ENCODE results near the gene CD19. TPM values are rescaled to one million over a fixed set of nuclear protein-coding genes. Genes with fewer than 3 reads are reported as not detected.
"Not testable (repeated sequence)": the region's sequence is repeated elsewhere in the genome, so short reads cannot be mapped to it uniquely, and the experiment has no call there.

Gene CD19
- total RNA-seq, 2 donors from 2014 or later: 0.12 TPM; not detected in 1

DNA sequence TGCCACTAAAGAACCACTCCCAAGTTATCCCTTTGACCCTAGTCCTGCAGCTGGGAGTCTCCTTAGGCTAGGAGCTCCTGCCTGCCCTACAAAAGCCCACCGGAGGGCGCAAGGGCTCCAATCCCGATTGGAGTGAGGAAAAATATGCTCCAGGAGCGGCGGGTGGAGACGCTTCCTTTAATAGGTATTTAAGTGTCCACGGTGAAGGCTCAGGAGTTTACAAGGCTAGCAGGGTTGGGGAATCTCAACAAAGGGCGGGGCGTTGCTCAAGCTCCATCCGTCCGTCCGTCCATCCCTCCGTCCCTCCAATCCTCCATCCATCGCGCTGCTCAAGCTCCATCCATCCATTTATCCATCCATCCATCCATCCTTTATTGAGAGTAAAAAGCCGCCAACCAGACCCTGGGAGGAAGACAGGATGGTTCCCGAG, 42.3 kb downstream of the CD19 start:
- peak; percentile 68 for DNase-seq
- peak; percentile 52 to 65 for ATAC-seq
- intact Hi-C loops (cut with DNase I): no loop called here

- ATAC-seq (peak; percentile 98 to 99), DNase-seq (peak; percentile 99)
- intact Hi-C loops (cut with DNase I): no loop called here
These were observed 42.8 kb downstream of the CD19 start, which contains the start of gene SPNS1 for GRCh38 chr16:28974437-28975157. Gene SPNS1 (plus strand): TSS chr16:28974778. CDS start chr16:28975152, 374 bp downstream.

GRCh38 chr16:28975158-28975599, 43.4 kb downstream of the CD19 start:
- DNase-seq (no peak), ATAC-seq (peak in 1 of 2 donors; percentile 13)
- intact Hi-C loops (cut with DNase I): no loop called here

DNA sequence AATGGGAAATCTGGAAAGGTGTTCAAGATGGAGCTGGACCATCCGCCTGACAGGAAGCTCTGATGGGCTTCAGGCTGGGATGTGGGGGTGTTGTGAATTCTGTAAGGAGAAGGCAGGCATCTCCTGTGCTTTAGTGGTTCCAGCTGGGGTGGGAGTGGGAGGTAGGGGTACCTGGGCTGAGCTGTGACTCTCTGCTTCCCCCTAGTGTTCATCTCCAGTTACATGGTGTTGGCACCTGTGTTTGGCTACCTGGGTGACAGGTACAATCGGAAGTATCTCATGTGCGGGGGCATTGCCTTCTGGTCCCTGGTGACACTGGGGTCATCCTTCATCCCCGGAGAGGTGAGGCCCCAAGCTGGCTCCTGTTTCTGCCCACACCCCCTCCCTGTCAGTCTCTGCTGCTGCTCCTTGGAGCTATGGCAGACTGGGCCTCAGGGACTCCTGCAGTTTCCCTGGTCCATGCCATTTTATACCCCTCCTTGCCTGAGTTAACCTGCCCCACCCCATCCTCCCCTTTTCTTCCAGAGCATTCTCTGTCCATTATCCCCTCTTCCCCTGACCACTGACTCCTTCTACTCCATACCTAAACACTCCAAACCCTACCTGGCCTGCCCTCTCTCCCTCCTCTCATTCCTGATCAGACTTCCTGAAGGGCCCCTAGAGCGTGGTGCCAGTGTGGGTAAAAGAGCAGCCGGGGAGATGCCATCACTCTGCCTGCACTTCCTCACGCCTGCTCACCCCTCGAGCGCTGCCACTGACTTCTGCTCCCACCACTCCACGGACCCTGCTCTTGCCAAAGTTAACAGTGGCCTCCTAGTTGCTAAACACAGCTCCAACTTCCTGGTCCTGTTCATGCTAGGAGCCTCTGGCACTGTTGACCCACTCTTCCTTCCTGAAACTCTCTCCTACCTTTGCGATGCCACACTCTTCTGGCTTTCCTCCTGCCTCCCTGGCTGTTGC, 46.2 kb downstream of the CD19 start:
- intact Hi-C loops (cut with DNase I): no loop called here
- ATAC-seq: no peak
- no peak for DNase-seq

GRCh38 chr16:28980330-28980729, 48.6 kb downstream of the CD19 start:
- intact Hi-C loops (cut with DNase I); ATAC-seq; DNase-seq: not testable (repeated sequence)

DNA sequence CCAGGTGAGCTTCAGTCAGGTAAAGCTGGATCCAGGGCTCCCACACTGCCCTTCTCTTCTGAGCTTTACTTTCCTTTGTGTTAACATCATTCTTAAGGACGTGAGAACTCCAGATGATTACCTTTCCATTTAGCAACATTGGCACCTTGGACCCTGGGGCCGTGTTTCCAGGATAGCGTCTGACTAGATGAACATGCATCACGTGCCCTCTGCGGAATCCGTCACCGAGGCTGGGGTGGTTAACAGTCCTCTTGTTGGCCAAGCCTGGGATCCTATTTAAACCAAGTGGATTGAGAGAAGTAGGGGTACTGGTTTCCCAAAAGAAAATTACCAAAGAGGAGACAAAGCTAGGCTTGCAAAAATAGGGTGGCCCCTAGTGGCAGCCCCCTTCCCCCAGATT, 49.2 kb downstream of the CD19 start:
- intact Hi-C loops (cut with DNase I): no loop called here
- DNase-seq (no peak), ATAC-seq (no peak)

- no peak for DNase-seq
- intact Hi-C loops (cut with DNase I): no loop called here
- no peak for ATAC-seq
These were observed 49.7 kb downstream of the CD19 start for GRCh38 chr16:28981517-28981916.

- no peak for DNase-seq
- intact Hi-C loops (cut with DNase I): no loop called here
- ATAC-seq: no peak
These were observed 50.6 kb downstream of the CD19 start for GRCh38 chr16:28982418-28982817.

DNA sequence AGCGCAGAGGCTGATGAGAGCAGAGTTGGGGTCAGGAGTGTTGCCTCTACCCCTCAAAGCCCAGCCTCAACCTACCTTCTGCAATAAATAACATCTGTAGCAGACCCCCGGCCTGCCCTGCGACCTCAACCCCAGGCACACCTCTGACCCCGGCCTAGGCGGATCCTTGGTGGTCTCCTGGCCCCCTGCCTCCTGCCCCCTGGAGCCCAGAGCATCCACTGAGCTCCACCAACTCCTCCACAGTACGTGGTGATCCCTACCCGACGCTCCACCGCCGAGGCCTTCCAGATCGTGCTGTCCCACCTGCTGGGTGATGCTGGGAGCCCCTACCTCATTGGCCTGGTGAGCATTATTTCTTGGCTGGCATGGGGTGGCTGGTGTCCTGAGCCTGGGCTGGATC, 51.2 kb downstream of the CD19 start:
- DNase-seq (no peak), ATAC-seq (no peak)
- intact Hi-C loops (cut with DNase I): no loop called here

- intact Hi-C loops (cut with DNase I): no loop called here
- ATAC-seq: no peak
- DNase-seq: no peak
These were observed 51.9 kb downstream of the CD19 start for GRCh38 chr16:28983644-28984043.

DNA sequence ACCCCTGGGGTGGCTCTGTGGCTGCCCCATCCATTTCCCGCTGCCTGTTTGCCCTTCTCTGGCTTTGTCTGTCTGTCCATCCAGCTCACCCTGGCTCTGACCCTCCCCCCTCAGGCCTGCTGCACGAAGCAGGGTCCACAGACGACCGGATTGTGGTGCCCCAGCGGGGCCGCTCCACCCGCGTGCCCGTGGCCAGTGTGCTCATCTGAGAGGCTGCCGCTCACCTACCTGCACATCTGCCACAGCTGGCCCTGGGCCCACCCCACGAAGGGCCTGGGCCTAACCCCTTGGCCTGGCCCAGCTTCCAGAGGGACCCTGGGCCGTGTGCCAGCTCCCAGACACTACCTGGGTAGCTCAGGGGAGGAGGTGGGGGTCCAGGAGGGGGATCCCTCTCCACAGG, 52.3 kb downstream of the CD19 start:
- intact Hi-C loops (cut with DNase I): no loop called here
- no peak for ATAC-seq
- DNase-seq: no peak

DNA sequence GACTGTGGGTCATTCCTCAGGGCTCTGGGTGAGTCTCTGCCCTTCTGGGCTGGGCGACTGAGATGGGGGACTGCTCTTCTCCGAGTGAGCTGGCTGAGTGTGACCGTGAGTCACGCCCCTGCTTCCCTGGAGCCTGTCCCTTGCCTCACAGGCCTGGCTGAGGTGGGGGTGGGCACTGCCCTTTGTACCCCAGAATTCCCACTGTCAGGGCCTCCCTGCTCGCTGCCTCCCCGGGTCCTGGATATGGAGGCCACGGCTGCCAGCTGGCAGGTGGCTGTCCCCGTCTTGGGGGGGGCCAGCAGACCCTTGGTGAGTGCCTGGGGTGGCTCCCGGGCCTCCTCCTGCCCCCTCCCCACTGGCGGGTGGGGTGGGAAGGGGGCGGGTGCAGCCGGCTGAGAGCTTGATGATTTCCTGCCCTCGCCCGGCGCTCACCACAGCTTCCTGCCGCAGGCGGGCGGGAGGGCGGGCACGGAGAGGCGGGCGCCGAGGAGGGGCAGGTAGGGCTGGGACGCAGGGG, 52.9 kb downstream of the CD19 start, which contains the start of gene LAT:
Gene LAT, plus strand, starts transcription at position 434 of the 517 bp plus-strand sequence. CDS start 366 bp downstream, outside the sequence.
- intact Hi-C loops (cut with DNase I): no loop called here
- DNase-seq: no peak
- peak; percentile 35 to 65 for ATAC-seq

- intact Hi-C loops (cut with DNase I): no loop called here
- peak in 1 of 2 donors; percentile 5 for ATAC-seq
These were observed 53.7 kb downstream of the CD19 start for GRCh38 chr16:28985211-28986041.

DNA sequence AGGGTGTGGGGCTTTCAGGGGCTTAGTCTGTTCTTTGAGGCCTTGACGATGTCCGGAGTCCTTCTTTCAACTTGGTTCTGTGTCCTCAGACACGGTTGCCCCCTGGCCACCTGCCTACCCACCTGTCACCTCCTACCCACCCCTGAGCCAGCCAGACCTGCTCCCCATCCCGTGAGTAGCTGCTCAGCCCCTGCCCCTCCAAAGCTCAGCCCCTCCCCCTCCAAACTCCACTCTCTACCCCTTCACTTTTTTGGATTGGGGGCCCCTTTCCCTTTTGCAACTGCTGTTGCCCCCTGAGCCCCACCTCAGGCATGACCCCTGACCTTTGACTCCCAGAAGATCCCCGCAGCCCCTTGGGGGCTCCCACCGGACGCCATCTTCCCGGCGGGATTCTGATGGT, 54.3 kb downstream of the CD19 start:
- intact Hi-C loops (cut with DNase I): no loop called here
- no peak for DNase-seq
- no peak for ATAC-seq

More at GRCh38 chr16:28985211-28986041, 53.7 kb downstream of the CD19 start:
- DNase-seq: no peak

GRCh38 chr16:28986492-28986891, 54.7 kb downstream of the CD19 start:
- ATAC-seq: no peak
- intact Hi-C loops (cut with DNase I): no loop called here
- DNase-seq: no peak

- intact Hi-C loops (cut with DNase I): no loop called here
- no peak for DNase-seq
- no peak for ATAC-seq
These were observed 55.5 kb downstream of the CD19 start for GRCh38 chr16:28987170-28987853.
